HEK293 (cell line): Measurements from ENCODE around the gene PRPF38B.

Experiments
- GFI1B ChIP-seq: fragments of 450-650 bp; formaldehyde crosslinking; IDR thresholded peaks from 2 replicates; pipeline ENCODE4 v1.5.1; 2016; ENCODE audit warnings: missing biosample characterization, missing genetic modification characterization
- KLF9 ChIP-seq: fragments of 450-650 bp; formaldehyde crosslinking; IDR thresholded peaks from 2 replicates; pipeline ENCODE4 v1.5.1; 2016; ENCODE audit warnings: missing biosample characterization, missing genetic modification characterization, low read depth
- SALL2 ChIP-seq: fragments of 450-650 bp; formaldehyde crosslinking; IDR thresholded peaks from 2 replicates; pipeline ENCODE4 v1.5.0; 2017; ENCODE audit warnings: missing biosample characterization, mild to moderate bottlenecking, missing genetic modification characterization, borderline replicate concordance
- TCF7L2 ChIP-seq: IDR thresholded peaks from 2 replicates; pipeline ENCODE4 v1.6.1; 2011; ENCODE audit warnings: low read depth, mild to moderate bottlenecking, inconsistent platforms, low read length, moderate library complexity, borderline replicate concordance
- TRIM28 ChIP-seq: IDR thresholded peaks from 2 replicates; pipeline ENCODE4 v1.6.1; 2011; ENCODE audit warnings: low read length, control low read depth, borderline replicate concordance
- ZBTB21 ChIP-seq: fragments of 450-650 bp; formaldehyde crosslinking; IDR thresholded peaks from 2 replicates; pipeline ENCODE4 v1.5.1; 2017; ENCODE audit warnings: missing biosample characterization, missing genetic modification characterization
- ZFP3 ChIP-seq: fragments of 450-650 bp; formaldehyde crosslinking; IDR thresholded peaks from 2 replicates; pipeline ENCODE4 v1.5.1; 2016; ENCODE audit warnings: low read depth, missing biosample characterization, missing genetic modification characterization
- ZNF19 ChIP-seq: fragments of 450-650 bp; formaldehyde crosslinking; IDR thresholded peaks from 2 replicates; pipeline ENCODE4; 2016; ENCODE audit warnings: missing biosample characterization, missing genetic modification characterization, low read depth
- ZNF214 ChIP-seq: fragments of 450-650 bp; formaldehyde crosslinking; IDR thresholded peaks from 2 replicates; pipeline ENCODE4 v1.5.1; 2017; ENCODE audit warnings: missing biosample characterization, mild to moderate bottlenecking, missing genetic modification characterization, borderline replicate concordance
- ZNF391 ChIP-seq: fragments of 450-650 bp; formaldehyde crosslinking; IDR thresholded peaks from 2 replicates; pipeline ENCODE4 v1.5.1; 2016; ENCODE audit warnings: low read depth, missing biosample characterization, missing genetic modification characterization, borderline replicate concordance
- ZNF394 ChIP-seq: fragments of 450-650 bp; formaldehyde crosslinking; IDR thresholded peaks from 2 replicates; pipeline ENCODE4 v1.5.1; 2016; ENCODE audit warnings: missing biosample characterization, missing genetic modification characterization, mild to moderate bottlenecking, moderate library complexity, borderline replicate concordance
- ZNF404 ChIP-seq: fragments of 450-650 bp; formaldehyde crosslinking; IDR thresholded peaks from 2 replicates; pipeline ENCODE4 v1.5.1; 2017; ENCODE audit warnings: missing biosample characterization, missing genetic modification characterization
- ZNF423 ChIP-seq: fragments of 450-650 bp; formaldehyde crosslinking; IDR thresholded peaks from 2 replicates; pipeline ENCODE4 v1.5.1; 2016; ENCODE audit warnings: missing biosample characterization, missing genetic modification characterization
- ZNF544 ChIP-seq: fragments of 450-650 bp; formaldehyde crosslinking; IDR thresholded peaks from 2 replicates; pipeline ENCODE4 v1.5.0; 2017; ENCODE audit warnings: missing biosample characterization, missing genetic modification characterization
- ZNF549 ChIP-seq: fragments of 450-650 bp; IDR thresholded peaks from 2 replicates; pipeline ENCODE4 v1.5.1; 2018; ENCODE audit warnings: missing biosample characterization, missing genetic modification characterization, mild to moderate bottlenecking, inconsistent platforms, moderate library complexity
- ZNF558 ChIP-seq: fragments of 450-650 bp; formaldehyde crosslinking; IDR thresholded peaks from 2 replicates; pipeline ENCODE4 v1.5.1; 2016; ENCODE audit warnings: missing biosample characterization, missing genetic modification characterization
- ZNF571 ChIP-seq: fragments of 450-650 bp; formaldehyde crosslinking; IDR thresholded peaks from 2 replicates; pipeline ENCODE4 v1.5.0; 2017; ENCODE audit warnings: missing biosample characterization, missing genetic modification characterization
- ZNF664 ChIP-seq: fragments of 450-650 bp; formaldehyde crosslinking; IDR thresholded peaks from 2 replicates; pipeline ENCODE4 v1.5.1; 2016; ENCODE audit warnings: missing biosample characterization, missing genetic modification characterization
- ZNF768 ChIP-seq: fragments of 450-650 bp; formaldehyde crosslinking; IDR thresholded peaks from 2 replicates; pipeline ENCODE4 v1.5.1; 2018; ENCODE audit warnings: missing biosample characterization, mild to moderate bottlenecking, missing genetic modification characterization
- ZNF792 ChIP-seq: fragments of 450-650 bp; formaldehyde crosslinking; IDR thresholded peaks from 2 replicates; pipeline ENCODE4 v1.5.1; 2016; ENCODE audit warnings: missing biosample characterization, missing genetic modification characterization
- TF ChIP-seq, protein P1 (sequence below): fragments of 450-650 bp; formaldehyde crosslinking; IDR thresholded peaks from 2 replicates; pipeline ENCODE4 v1.5.1; 2016; ENCODE audit warnings: missing biosample characterization, missing genetic modification characterization, borderline replicate concordance
- TF ChIP-seq, protein P2 (sequence below): fragments of 450-650 bp; formaldehyde crosslinking; IDR thresholded peaks from 2 replicates; pipeline ENCODE4 v1.5.1; 2016; ENCODE audit warnings: missing biosample characterization, missing genetic modification characterization
- TF ChIP-seq, protein P3 (sequence below): fragments of 450-650 bp; formaldehyde crosslinking; IDR thresholded peaks from 2 replicates; pipeline ENCODE4 v1.5.1; 2016; ENCODE audit warnings: missing biosample characterization, missing genetic modification characterization
- TF ChIP-seq, protein P4 (sequence below): fragments of 450-650 bp; formaldehyde crosslinking; IDR thresholded peaks from 2 replicates; pipeline ENCODE4 v1.5.1; 2016; ENCODE audit warnings: missing biosample characterization, missing genetic modification characterization
- TF ChIP-seq, protein P5 (sequence below): fragments of 450-650 bp; formaldehyde crosslinking; IDR thresholded peaks from 2 replicates; pipeline ENCODE4 v1.5.1; 2016; ENCODE audit warnings: missing biosample characterization, missing genetic modification characterization

PRPF38B gene

DNA sequence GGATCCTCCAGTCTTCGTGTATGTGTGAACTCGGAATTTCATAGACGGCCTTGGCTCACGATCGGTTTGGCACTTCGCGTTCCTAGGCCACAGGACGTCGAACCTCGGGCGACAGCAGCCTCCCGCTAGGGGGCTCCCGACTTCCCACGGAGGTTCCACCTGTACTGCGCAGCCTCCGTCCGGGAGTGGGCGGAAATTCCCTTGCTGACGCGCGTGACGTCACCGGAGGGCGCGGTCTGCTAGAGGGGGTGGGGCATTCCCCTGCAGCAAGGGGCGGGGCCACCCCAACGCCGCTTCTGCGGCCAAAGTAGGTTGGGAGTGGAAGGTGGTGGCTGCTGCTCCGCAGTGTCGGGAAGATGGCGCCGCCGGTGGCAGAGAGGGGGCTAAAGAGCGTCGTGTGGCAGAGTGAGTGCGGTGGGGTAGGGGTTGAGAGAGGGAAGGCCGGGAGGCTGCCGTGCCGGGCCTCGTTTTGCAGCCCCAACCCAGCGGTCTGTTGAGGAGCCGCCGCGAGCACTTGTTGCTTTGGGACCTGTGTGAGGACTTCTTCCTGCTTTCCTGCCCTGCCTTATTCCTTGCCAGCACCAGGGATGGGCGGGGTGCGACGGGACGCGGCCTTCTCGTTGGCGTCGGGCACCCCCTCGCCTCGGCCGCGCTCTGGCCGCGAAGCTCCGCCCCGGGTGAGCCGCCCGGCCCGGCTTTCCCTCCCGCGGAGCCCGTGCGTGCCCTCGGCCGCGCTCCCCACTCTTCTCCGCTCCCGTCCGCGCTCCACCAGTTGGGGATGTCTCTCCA, 54.5 kb downstream of the PRPF38B start, which contains the start of gene STXBP3 (continued):
- TF ChIP-seq, protein P1, sequence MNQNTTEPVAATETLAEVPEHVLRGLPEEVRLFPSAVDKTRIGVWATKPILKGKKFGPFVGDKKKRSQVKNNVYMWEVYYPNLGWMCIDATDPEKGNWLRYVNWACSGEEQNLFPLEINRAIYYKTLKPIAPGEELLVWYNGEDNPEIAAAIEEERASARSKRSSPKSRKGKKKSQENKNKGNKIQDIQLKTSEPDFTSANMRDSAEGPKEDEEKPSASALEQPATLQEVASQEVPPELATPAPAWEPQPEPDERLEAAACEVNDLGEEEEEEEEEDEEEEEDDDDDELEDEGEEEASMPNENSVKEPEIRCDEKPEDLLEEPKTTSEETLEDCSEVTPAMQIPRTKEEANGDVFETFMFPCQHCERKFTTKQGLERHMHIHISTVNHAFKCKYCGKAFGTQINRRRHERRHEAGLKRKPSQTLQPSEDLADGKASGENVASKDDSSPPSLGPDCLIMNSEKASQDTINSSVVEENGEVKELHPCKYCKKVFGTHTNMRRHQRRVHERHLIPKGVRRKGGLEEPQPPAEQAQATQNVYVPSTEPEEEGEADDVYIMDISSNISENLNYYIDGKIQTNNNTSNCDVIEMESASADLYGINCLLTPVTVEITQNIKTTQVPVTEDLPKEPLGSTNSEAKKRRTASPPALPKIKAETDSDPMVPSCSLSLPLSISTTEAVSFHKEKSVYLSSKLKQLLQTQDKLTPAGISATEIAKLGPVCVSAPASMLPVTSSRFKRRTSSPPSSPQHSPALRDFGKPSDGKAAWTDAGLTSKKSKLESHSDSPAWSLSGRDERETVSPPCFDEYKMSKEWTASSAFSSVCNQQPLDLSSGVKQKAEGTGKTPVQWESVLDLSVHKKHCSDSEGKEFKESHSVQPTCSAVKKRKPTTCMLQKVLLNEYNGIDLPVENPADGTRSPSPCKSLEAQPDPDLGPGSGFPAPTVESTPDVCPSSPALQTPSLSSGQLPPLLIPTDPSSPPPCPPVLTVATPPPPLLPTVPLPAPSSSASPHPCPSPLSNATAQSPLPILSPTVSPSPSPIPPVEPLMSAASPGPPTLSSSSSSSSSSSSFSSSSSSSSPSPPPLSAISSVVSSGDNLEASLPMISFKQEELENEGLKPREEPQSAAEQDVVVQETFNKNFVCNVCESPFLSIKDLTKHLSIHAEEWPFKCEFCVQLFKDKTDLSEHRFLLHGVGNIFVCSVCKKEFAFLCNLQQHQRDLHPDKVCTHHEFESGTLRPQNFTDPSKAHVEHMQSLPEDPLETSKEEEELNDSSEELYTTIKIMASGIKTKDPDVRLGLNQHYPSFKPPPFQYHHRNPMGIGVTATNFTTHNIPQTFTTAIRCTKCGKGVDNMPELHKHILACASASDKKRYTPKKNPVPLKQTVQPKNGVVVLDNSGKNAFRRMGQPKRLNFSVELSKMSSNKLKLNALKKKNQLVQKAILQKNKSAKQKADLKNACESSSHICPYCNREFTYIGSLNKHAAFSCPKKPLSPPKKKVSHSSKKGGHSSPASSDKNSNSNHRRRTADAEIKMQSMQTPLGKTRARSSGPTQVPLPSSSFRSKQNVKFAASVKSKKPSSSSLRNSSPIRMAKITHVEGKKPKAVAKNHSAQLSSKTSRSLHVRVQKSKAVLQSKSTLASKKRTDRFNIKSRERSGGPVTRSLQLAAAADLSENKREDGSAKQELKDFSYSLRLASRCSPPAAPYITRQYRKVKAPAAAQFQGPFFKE (tag by site-specific recombination), result no peak
- TF ChIP-seq, protein P2, sequence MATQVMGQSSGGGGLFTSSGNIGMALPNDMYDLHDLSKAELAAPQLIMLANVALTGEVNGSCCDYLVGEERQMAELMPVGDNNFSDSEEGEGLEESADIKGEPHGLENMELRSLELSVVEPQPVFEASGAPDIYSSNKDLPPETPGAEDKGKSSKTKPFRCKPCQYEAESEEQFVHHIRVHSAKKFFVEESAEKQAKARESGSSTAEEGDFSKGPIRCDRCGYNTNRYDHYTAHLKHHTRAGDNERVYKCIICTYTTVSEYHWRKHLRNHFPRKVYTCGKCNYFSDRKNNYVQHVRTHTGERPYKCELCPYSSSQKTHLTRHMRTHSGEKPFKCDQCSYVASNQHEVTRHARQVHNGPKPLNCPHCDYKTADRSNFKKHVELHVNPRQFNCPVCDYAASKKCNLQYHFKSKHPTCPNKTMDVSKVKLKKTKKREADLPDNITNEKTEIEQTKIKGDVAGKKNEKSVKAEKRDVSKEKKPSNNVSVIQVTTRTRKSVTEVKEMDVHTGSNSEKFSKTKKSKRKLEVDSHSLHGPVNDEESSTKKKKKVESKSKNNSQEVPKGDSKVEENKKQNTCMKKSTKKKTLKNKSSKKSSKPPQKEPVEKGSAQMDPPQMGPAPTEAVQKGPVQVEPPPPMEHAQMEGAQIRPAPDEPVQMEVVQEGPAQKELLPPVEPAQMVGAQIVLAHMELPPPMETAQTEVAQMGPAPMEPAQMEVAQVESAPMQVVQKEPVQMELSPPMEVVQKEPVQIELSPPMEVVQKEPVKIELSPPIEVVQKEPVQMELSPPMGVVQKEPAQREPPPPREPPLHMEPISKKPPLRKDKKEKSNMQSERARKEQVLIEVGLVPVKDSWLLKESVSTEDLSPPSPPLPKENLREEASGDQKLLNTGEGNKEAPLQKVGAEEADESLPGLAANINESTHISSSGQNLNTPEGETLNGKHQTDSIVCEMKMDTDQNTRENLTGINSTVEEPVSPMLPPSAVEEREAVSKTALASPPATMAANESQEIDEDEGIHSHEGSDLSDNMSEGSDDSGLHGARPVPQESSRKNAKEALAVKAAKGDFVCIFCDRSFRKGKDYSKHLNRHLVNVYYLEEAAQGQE, result peak; percentile 55; the same call in 1 of the 2 replicates
- no peak; the same call in 1 of the 2 replicates for TF ChIP-seq ZNF792 (tag by site-specific recombination)
- TF ChIP-seq, protein P3, sequence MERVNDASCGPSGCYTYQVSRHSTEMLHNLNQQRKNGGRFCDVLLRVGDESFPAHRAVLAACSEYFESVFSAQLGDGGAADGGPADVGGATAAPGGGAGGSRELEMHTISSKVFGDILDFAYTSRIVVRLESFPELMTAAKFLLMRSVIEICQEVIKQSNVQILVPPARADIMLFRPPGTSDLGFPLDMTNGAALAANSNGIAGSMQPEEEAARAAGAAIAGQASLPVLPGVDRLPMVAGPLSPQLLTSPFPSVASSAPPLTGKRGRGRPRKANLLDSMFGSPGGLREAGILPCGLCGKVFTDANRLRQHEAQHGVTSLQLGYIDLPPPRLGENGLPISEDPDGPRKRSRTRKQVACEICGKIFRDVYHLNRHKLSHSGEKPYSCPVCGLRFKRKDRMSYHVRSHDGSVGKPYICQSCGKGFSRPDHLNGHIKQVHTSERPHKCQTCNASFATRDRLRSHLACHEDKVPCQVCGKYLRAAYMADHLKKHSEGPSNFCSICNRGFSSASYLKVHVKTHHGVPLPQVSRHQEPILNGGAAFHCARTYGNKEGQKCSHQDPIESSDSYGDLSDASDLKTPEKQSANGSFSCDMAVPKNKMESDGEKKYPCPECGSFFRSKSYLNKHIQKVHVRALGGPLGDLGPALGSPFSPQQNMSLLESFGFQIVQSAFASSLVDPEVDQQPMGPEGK (tag by site-specific recombination), result peak; percentile 92
- no peak for TF ChIP-seq GFI1B (tag by site-specific recombination)
- TF ChIP-seq ZNF664 (tag by site-specific recombination), result no peak
- TF ChIP-seq, protein P4, sequence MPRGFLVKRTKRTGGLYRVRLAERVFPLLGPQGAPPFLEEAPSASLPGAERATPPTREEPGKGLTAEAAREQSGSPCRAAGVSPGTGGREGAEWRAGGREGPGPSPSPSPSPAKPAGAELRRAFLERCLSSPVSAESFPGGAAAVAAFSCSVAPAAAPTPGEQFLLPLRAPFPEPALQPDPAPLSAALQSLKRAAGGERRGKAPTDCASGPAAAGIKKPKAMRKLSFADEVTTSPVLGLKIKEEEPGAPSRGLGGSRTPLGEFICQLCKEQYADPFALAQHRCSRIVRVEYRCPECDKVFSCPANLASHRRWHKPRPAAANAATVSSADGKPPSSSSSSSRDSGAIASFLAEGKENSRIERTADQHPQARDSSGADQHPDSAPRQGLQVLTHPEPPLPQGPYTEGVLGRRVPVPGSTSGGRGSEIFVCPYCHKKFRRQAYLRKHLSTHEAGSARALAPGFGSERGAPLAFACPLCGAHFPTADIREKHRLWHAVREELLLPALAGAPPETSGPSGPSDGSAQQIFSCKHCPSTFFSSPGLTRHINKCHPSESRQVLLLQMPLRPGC (tag by site-specific recombination), result peak; percentile 85
- no peak for TF ChIP-seq ZNF214
- peak; percentile 99 for TF ChIP-seq KLF9
- no peak for TF ChIP-seq ZFP3 (tag by site-specific recombination)
- TF ChIP-seq ZNF404 (tag by site-specific recombination), result no peak
- TF ChIP-seq TCF7L2, result no peak
- peak; percentile 56; the same call in 1 of the 2 replicates for TF ChIP-seq ZNF394 (tag by site-specific recombination)
- TF ChIP-seq ZNF768 (tag by site-specific recombination), result no peak; the same call in 1 of the 2 replicates
- TF ChIP-seq ZNF549, result no peak
- TF ChIP-seq ZNF544, result no peak
- no peak for TF ChIP-seq SALL2 (tag by site-specific recombination)
- no peak for TF ChIP-seq ZNF423 (tag by site-specific recombination)
- no peak for TF ChIP-seq TRIM28
- TF ChIP-seq, protein P5, sequence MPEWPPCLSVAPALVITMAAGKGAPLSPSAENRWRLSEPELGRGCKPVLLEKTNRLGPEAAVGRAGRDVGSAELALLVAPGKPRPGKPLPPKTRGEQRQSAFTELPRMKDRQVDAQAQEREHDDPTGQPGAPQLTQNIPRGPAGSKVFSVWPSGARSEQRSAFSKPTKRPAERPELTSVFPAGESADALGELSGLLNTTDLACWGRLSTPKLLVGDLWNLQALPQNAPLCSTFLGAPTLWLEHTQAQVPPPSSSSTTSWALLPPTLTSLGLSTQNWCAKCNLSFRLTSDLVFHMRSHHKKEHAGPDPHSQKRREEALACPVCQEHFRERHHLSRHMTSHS (tag by site-specific recombination), result no peak
- TF ChIP-seq ZNF571, result no peak
- peak; percentile 94; the same call in 1 of the 2 replicates for TF ChIP-seq ZNF391 (tag by site-specific recombination)
- no peak for TF ChIP-seq ZNF19 (tag by site-specific recombination)
- TF ChIP-seq ZBTB21, result peak; percentile 94
- TF ChIP-seq ZNF558 (tag by site-specific recombination), result 0 out of 2 replicates have a peak, but pooled peaks have one; percentile 38
